ENCODE results near the gene CPNE5.

GRCh38 chr6:36851626-36852025 lies 12.4 kb upstream of the CPNE5 start:
- TF ChIP-seq CTCF (IDR thresholded peaks at IDR 0.05) (no peak), EZH2phosphoT487 (IDR thresholded peaks at IDR 0.05) (no peak)
